Adrenal gland (tissue), 5 donors: ENCODE data around the gene NAA38.

Experiments used
- CTCF ChIP-seq, 6 experiments: fragments of 450-650 bp in 4 of 6; fragments of 200-600 bp in 2 of 6; sonication (generic) in 1 of 6; IDR thresholded peaks; 1 replicate in 5 of 6; 2 replicates in 1 of 6; pipeline versions ENCODE4 v1.5.1 to v1.8.0; 2016 to 2021; ENCODE audit warnings: antibody characterized with exemption in 6 of 6, mild to moderate bottlenecking in 2 of 6, moderate library complexity in 1 of 6
- POLR2A ChIP-seq, 2 donors: fragments of 450-650 bp; IDR thresholded peaks; one replicate each; pipeline ENCODE4 v1.6.1; 2017; ENCODE audit warnings: antibody characterized with exemption in 2 of 2, mild to moderate bottlenecking in 2 of 2, moderate library complexity in 1 of 2
- donor health status: DM: no; HTN: no; CAD: no.

DNA sequence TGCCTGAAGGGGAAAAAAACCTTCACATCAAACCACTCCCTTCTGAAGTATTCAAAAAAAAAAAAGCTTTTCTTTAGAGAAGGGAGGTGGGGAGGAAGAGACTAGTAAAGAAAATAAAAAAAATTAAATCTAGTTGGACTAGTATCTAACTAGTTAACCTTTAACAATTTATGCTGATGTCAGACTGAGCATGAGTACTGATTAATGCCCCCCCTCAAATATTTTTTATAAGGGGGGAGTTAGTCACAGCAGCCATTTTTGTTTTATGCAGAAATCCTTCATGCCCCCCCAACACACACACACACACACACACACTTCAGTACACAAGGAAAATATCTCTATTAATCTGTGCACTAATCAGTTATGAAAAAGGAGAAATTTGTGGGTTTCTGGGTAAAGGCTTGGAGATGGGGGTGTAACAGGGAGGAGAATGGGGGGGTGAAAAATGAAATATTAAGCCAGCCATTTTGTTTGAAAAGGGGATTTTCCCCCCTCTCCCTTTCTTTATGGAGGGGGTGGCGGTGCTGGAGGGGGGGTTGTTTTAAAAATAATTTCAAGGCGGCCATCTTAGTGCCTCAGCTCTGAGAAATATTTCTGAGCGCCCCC, 26.5 kb upstream of the NAA38 start:
- TF ChIP-seq POLR2A (IDR thresholded peaks at IDR 0.05): no peak
- no peak for TF ChIP-seq CTCF (IDR thresholded peaks at IDR 0.05)
